Uterus (tissue), 4 donors: ENCODE measurements around the gene MED25. TPM values are rescaled to one million over a fixed set of nuclear protein-coding genes. Genes with fewer than 3 reads are reported as not detected.

ENCODE experiments used
- DNase-seq, 2 donors: peaks; one replicate each; pipeline ENCODE4 v3.0.0-alpha.2; 2019 to 2020
- H3K27ac ChIP-seq, 2 donors: fragments of 200-600 bp; sonication (generic); 1 replicate in 1 of 2; 2 replicates in 1 of 2; pipeline ENCODE4 v1.5.1; 2016 to 2018
- H3K27me3 ChIP-seq, 2 donors: fragments of 200-600 bp; sonication (generic); one replicate each; pipeline ENCODE4 v1.5.1; 2018 to 2019; ENCODE audit warnings: control low read depth in 1 of 2
- H3K36me3 ChIP-seq, 2 donors: fragments of 200-600 bp; sonication (generic); one replicate each; pipeline ENCODE4 v1.5.1; 2019; ENCODE audit warnings: control low read depth in 1 of 2
- H3K4me1 ChIP-seq, 2 donors: fragments of 200-600 bp; sonication (generic); one replicate each; pipeline ENCODE4 v1.5.1; 2018 to 2019; ENCODE audit warnings: control low read depth in 1 of 2
- H3K4me3 ChIP-seq, 2 donors: fragments of 200-600 bp; sonication (generic); 1 replicate in 1 of 2; 2 replicates in 1 of 2; pipeline ENCODE4 v1.5.1; 2018 to 2019; ENCODE audit warnings: mild to moderate bottlenecking in 1 of 2
- H3K9me3 ChIP-seq, 2 donors: fragments of 200-600 bp; sonication (generic); one replicate each; pipeline ENCODE4 v1.5.1; 2019; ENCODE audit warnings: control low read depth in 1 of 2
- POLR2A ChIP-seq, 2 donors: fragments of 450-650 bp; IDR thresholded peaks; one replicate each; pipeline ENCODE4 v1.6.1; 2016; ENCODE audit warnings: antibody characterized with exemption in 2 of 2, mild to moderate bottlenecking in 1 of 2, moderate library complexity in 1 of 2
- intact Hi-C: fragments of 100-400 bp; cut with DNase I; formaldehyde crosslinking; loops from one replicate; pipeline ENCODE4 v1.15.1; 2023; ENCODE audit warnings: low total_unique reads
- total RNA-seq, 4 donors: library from RNA; depleted of rRNA in 3 of 4; stranded (reverse); fragments of >200 nt in 3 of 4; gene quantifications; one replicate each; pipeline versions ENCODE4 v1.1.0 to v1.2.4, GENCODE V29; 2014 to 2023
- TF ChIP-seq, protein P1 (sequence below), 4 experiments: fragments of 200-600 bp in 2 of 4; fragments of 450-650 bp in 2 of 4; sonication (generic) in 2 of 4; IDR thresholded peaks; one replicate each; pipeline ENCODE4 v1.5.1; 2016 to 2019; ENCODE audit warnings: antibody characterized with exemption in 4 of 4, mild to moderate bottlenecking in 2 of 4, moderate library complexity in 1 of 4
- donor health status: DM: yes; HTN: yes; CAD: no.

MED25 gene
- total RNA-seq, 4 donors from 2014 or later, result 21.1 to 48.1 (median 26.8) TPM

DNA sequence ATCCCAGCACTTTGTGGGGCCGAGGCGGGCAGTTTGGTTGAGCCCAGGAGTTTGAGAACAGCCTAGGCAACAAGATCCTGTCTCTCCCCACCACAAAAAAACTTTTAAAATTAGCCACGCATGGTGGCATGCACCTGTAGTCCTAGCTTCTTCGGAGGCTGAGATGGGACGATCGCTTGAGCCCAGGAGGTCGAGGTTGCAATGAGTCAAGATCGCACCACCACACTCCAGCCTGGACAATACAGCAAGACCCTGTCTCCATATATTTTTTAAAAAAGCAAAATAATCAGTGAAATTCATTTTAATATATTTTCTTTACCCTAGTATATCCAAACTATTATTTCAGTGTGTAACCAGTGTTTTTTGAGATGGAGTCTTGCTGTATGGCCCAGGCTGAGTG lies 43.1 kb upstream of the MED25 start:
- Histone ChIP-seq H3K4me1 (no peaks in the 10 kb centered on the region), H3K27ac (no peak overlapping the region), H3K36me3 (no peaks in the 10 kb centered on the region), H3K9me3 (no peaks in the 10 kb centered on the region), H3K27me3 (no peaks in the 10 kb centered on the region), H3K4me3 (no peak overlapping the region)
- intact Hi-C loops, result no loop called here
- no peak for TF ChIP-seq POLR2A (IDR thresholded peaks at IDR 0.05)
- TF ChIP-seq, protein P1, sequence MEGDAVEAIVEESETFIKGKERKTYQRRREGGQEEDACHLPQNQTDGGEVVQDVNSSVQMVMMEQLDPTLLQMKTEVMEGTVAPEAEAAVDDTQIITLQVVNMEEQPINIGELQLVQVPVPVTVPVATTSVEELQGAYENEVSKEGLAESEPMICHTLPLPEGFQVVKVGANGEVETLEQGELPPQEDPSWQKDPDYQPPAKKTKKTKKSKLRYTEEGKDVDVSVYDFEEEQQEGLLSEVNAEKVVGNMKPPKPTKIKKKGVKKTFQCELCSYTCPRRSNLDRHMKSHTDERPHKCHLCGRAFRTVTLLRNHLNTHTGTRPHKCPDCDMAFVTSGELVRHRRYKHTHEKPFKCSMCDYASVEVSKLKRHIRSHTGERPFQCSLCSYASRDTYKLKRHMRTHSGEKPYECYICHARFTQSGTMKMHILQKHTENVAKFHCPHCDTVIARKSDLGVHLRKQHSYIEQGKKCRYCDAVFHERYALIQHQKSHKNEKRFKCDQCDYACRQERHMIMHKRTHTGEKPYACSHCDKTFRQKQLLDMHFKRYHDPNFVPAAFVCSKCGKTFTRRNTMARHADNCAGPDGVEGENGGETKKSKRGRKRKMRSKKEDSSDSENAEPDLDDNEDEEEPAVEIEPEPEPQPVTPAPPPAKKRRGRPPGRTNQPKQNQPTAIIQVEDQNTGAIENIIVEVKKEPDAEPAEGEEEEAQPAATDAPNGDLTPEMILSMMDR (IDR thresholded peaks at IDR 0.05), result no peak
- no peak for DNase-seq

DNA sequence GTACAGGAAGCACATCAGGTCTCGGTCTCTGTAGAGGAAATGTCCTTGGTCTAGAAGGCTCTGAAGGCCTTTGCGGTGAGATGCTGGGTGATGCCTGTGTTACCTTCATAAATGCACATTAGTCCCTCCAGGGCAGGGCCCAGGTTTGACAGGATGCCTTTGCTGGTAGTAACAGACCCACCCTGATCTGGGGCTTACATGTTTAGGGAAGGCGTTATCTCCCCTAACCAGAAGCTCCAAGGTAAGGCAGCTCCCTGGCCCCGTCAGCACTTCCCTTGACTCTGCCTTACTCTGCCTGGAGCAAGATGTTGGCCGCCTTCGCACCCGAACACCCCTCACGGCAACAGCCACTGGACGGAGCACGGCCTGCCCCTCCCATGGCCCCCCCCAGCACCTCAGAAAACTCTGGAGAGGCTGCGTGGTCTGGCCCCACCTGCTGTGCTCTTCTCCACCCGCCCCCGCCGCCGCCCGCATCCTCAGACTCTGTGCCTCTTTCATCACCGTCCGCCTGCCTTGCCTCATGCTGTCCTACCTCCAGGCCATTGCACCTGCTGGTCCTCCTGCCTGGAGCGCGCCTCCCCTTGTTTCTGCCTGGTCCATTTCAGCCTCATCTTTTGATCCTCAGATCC lies 42.2 kb upstream of the MED25 start:
- Histone ChIP-seq H3K27ac (no peak overlapping the region), H3K9me3 (no peaks in the 10 kb centered on the region), H3K27me3 (no peaks in the 10 kb centered on the region), H3K4me3 (no peak overlapping the region), H3K36me3 (no peaks in the 10 kb centered on the region), H3K4me1 (no peaks in the 10 kb centered on the region)
- DNase-seq, result no peak
- TF ChIP-seq POLR2A (IDR thresholded peaks at IDR 0.05), result no peak
- TF ChIP-seq, protein P1 (IDR thresholded peaks at IDR 0.05), result no peak
- intact Hi-C loops, result no loop called here

DNA sequence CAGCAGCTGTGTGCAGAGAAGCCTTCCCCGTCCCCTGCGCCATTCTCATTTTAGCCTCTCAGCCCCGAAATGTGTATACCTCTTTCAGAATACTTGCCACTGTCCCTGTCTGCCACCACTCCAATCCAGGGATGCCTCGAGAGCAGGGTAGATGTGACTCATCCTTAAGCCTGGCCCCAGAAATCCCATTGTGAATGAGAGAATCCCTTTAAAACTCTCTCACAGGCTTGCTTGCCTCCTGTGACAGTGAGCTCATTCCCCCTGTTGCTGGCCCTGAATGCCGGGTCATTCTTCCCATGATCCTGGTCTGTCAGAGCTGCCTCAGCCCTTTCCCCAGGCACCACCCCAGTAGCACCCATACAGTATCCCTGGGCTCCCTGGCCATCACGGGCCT lies 41.7 kb upstream of the MED25 start:
- H3K27ac ChIP-seq, result no peak overlapping the region
- no peak for DNase-seq
- H3K36me3 ChIP-seq, result no peaks in the 10 kb centered on the region
- no peak for TF ChIP-seq POLR2A (IDR thresholded peaks at IDR 0.05)
- TF ChIP-seq, protein P1 (IDR thresholded peaks at IDR 0.05), result no peak
- no peaks in the 10 kb centered on the region for H3K4me1 ChIP-seq
- H3K9me3 ChIP-seq, result no peaks in the 10 kb centered on the region
- H3K27me3 ChIP-seq, result no peaks in the 10 kb centered on the region
- intact Hi-C loops, result no loop called here
- H3K4me3 ChIP-seq, result no peak overlapping the region

DNA sequence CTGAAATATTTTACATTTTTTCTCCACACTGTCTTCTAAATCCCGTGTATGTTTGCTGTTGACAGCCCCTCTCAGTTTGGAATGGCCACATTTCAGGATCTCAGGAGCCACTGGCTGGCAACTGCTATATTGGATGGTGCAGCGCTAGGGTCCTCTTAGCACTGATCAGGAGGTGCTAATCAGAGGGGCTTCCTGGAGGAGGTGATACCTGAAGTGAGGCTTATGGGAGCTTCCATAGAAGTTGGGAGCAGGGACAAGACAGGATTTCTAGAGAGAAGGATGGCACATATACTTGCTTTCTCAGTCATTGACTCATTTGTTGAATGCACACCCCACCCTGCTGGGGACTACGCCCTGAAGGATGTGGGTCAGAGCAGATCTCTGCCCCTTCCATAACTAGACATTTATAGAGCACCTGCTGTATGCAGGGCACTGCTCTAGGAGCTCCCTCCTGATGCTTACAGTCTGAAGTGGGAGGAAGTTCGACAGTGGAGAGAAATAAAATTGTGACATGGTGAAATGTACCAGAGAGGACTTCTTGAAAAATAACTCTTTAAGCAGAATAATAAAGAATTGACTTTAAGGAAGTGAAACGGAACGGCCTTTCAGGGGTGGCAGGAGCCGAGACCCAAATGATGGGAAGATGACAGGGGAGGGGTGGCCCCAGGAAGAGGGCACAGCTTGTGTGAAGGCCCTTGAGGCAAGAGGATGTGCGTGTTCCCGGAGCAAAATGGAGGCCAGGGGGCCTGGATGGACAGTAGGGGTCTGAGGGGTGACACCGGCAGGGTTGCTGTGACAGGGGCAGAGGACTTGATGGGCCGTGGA lies 38.1 kb upstream of the MED25 start:
- Histone ChIP-seq H3K4me1 (no peaks in the 10 kb centered on the region), H3K4me3 (no peak overlapping the region), H3K27me3 (no peaks in the 10 kb centered on the region), H3K9me3 (no peaks in the 10 kb centered on the region), H3K36me3 (no peaks in the 10 kb centered on the region), H3K27ac (no peak overlapping the region)
- intact Hi-C loops, result no loop called here
- DNase-seq, result no peak
- TF ChIP-seq POLR2A (IDR thresholded peaks at IDR 0.05), result no peak
- TF ChIP-seq, protein P1 (IDR thresholded peaks at IDR 0.05), result no peak

DNA sequence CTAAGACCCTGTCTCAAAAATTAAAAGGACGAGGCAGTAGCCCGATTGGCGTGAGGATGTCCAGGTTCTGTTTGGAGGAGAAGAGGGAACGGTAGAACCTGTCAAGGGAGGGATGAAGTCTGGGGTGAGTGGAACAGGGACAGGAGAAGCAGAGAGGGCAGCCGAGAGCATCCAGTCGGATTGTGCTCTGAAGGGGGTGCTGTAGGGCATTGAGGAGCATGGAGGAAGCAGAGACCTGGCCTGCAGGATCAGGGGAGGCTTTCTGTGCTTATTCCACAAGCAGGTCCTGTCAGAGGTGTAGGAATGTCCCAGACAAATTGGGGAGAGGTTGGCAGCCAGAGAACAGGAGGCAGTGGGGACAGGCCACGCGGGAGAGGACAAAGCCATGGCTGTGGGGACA lies 37.2 kb upstream of the MED25 start:
- no peaks in the 10 kb centered on the region for H3K27me3 ChIP-seq
- no peaks in the 10 kb centered on the region for H3K36me3 ChIP-seq
- H3K4me3 ChIP-seq, result no peak overlapping the region
- TF ChIP-seq POLR2A (IDR thresholded peaks at IDR 0.05), result no peak
- TF ChIP-seq, protein P1 (IDR thresholded peaks at IDR 0.05), result no peak
- H3K4me1 ChIP-seq, result no peaks in the 10 kb centered on the region
- no peak for DNase-seq
- intact Hi-C loops, result no loop called here
- H3K9me3 ChIP-seq, result no peaks in the 10 kb centered on the region
- no peak overlapping the region for H3K27ac ChIP-seq
